Tongue (tissue), 2 donors: Measurements from ENCODE around the gene NR4A3. TPM values are rescaled to one million over a fixed set of nuclear protein-coding genes. Genes with fewer than 3 reads are reported as not detected.
"Not testable (repeated sequence)": the region's sequence is repeated elsewhere in the genome, so short reads cannot be mapped to it uniquely, and the experiment has no call there.

ENCODE experiments used
- DNase-seq: peaks from one replicate; pipeline ENCODE4 v3.0.0-alpha.2; 2015
- total RNA-seq: library from RNA; depleted of rRNA; stranded (reverse); fragments of >200 nt; gene quantifications from one replicate; pipeline ENCODE4 v1.2.3, GENCODE V29; 2014

NR4A3 gene
- 4.7 TPM for total RNA-seq

DNA sequence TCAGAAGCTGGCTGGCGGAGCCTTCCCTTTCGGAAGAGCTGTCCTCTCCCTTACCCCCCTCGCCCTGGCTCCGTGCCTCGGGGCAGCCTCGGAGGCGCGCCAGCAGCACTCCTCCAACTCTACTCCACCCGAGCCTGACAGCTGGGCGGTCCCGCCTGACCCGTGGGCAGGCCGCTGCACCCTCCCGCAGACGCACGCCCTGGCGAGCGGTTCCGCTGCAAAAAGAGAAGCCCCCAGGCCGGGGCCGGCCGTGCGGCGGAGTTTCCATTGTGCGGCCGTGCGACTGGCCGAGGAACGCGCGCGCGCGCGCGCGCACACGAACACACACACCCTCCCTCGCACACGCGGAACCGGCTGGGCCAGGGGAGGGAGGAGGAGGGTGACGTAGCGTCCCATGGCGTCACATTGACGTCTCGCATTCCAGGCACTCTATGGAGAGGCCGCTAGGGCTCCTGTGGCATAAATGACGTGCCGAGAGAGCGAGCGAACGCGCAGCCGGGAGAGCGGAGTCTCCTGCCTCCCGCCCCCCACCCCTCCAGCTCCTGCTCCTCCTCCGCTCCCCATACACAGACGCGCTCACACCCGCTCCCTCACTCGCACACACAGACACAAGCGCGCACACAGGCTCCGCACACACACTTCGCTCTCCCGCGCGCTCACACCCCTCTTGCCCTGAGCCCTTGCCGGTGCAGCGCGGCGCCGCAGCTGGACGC is at the start of gene NR4A3:
TSS of gene NR4A3 (plus strand) at position 490 of the 713 bp plus-strand sequence. CDS start 6,158 bp downstream, outside the sequence.
- peak; percentile 97 for DNase-seq

DNA sequence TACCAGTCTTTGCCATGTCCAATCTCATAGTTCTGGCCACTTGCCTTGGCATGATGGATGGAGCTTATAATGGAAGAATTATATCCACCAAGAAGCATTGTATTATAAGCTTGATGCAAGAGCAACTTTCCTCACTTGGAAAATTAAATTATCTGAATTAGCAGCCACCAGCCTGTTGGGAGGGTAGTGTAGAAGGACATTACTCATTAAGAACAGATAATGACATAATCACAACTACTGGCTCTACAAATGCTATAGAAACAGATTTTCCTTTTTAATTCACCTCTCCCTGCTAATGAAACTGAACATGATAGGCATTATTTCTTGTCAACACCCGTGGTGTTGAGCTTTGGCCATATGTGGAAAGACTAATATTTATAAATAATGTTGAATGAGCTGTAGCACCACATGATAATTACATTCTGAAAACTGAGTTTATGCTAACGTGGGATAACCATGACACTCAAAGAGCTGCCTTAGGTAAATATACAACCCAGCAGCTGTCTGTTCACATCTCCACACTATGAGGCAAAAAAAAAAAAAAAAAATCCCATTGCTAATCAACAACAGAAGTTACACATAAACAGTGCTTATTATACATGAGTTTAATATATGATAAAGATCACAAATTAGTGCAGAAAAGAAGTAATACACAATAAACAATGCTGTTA is 48.1 kb upstream of the NR4A3 start:
- no peak for DNase-seq

DNA sequence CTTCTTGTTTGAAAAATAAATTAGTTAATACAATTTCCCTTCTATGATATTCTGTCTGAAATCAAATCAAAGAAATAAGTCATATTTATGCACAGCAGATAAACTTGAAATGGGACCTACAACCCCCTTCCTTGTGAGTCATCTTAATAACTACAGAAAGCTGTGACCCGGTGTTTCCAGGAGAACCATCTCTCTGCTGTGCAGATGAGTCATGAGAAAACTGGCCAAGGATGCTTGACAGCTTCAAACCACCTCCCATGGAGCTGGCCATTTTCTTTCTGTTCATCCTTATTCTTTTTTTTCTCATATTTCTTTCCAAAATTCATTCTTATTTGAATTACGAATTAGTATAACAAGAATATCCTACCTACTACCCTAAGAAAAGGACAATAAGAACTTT is 43.4 kb upstream of the NR4A3 start:
- DNase-seq = no peak

DNA sequence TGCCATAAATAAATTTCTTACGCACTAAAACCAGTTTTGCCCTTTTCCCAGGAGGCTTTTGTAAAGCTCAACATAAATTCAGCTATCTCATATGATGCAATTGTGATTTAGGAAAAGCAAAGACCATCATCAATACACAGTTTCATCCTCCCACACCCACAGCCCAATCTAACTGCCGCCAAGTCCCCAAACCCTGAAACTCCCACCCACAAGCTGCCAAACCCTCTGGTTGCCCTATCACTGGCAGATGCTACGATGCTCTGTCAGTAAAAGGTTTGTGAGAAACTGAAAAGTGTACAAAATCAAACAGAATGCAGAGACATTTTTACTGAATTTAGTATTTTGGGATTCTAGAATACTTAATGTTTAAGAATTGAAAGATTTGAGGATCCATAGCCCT is 42.8 kb upstream of the NR4A3 start:
- DNase-seq = no peak

DNA sequence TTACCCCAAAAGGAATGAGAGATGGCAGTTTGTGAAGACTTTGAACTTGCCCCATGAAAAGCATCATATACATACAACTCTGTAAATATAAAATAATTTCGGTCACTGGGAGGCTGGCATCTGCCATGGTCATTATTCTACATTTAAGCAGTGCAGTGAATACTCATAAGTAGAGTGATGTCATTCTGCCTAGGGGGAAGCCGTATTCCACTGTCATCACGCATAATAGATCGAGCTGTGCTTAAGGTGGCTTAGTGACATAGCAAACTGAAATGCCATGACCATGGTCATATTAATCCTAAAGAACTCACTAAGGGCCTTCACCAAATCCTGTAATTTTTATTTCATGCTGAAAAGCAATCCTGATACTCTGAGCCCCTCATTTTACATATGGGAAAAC is 42.4 kb upstream of the NR4A3 start:
- no peak for DNase-seq

DNA sequence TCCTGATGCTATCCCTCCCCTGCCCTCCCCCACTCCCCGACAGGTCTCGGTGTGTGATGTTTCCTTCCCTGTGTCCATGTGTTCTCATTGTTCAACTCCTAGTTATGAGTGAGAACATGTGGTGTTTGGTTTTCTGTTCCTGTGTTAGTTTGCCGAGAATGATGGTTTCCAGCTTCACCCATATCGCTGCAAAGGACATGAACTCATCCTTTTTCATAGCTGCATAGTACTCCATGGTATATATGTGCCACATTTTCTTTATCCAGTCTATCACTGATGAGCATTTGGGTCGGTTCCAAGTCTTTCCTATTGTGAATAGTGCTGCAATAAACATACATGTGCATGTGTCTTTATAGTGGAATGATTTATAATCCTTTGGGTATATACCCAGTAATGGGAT is 39.3 kb upstream of the NR4A3 start:
- DNase-seq = not testable (repeated sequence)

DNA sequence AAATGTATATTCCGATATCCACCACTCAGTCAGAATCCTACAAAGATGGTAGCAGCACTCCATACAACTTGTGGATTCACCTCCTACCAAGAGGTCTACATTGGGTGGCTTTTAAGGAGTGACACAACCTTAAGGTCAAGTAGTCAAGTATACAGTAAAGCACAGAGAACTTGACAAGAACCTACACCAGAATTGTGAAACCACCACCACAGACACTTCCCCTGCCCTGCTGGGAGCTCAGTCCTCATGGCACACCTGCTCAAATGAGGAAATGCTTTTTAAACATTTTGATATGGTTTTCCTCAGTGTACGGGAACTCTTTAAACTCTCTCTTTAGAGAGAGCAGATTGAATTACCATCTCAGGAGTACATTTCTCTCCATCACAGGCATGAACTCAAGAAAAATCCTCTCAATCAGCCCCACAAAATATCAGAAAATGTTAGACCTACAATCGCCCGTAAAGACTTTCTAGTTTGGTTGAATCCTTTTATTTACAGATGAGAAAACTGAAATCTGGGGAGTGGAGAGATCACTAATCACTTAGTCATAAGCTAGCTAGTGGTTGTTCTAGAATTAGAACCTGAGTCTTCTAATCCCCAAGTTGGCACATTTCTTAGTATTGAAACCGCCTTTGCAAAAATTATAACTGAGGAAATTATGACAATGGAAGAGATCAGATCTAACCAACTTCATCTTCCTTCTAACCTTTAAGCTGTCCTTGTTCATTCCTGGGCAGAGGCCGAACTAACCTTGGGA is 38.5 kb upstream of the NR4A3 start:
- no peak for DNase-seq

DNA sequence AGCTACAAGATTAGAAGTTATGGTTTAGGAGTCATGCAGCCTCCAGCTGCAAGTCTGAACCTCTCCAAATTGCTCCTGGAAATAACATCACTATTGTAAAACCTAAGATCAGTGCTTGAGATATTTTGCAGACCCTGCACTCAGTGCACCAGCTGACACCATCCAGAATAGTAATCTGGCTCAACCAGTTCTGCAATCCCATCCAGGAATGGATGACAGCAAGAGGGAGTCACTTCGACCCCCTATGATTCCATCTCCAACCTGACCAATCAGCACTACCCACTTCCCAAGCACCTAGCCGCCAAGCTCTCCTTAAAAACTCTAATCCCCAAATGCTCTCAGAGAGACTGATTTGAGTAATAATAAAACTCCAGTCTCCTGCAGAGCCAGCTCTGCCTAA is 37.9 kb upstream of the NR4A3 start:
- DNase-seq = no peak

DNA sequence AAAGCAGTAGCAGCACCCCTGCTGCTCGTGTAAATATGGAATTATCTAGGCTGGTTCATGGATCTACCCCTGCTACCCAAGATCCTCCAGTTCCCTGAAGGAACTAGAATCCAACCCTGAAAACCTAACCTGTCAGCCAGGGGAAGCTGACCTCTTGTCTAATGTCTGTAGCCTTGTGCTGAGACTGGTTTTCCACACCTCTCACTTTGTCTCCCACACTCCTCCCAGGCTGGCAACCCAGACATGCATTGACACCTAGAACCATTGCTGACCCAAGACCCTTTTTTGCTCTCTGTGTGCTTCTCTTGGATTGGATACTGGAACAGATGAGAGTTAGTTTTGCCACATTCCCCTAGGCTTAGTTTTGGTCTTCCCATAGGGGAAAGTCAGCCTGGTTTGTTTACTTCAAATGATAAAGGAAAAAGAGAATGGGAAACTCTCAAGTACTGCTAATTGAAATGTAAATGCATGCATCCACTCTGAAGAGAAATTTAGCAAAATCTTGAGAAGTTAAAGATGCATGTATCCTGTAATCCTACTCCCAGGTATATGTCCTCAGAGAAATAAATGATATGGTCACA is 36.6 kb upstream of the NR4A3 start:
- DNase-seq = no peak

DNA sequence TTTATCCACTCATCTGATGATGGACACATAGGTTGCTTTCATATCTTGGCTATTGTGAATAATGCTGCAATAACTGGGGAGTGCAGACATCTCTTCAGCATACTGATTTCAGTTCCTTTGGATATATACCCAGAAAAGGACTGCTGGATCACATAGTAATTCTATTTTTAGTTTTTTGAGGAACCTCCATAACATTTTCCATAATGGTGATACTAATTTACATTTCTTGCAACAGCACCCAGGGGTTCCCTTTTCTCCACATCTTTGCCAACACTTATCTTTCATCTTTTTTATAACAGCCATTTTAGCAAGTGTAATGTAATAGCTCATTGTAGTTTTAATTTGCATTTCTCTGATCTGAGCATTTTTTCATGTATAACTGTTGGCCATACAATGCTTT is 34.1 kb upstream of the NR4A3 start:
- DNase-seq = no peak

DNA sequence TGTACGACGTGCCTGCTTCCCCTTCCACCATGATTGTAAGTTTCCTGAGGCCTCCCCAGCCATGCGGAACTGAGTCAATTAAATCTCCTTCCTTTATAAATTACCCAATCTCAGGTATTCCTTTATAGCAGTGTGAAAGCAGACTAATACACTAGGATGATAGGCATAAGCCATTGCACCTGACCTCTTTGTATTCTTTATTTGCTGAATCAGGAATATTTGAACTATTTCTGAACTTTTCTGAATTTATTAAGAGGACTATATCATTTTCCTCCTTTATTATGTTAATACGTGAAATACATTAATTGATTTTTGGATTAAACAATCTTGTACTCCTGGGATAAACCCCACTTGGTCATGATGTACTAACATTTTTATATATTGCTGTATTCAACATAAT is 28.2 kb upstream of the NR4A3 start:
- DNase-seq = no peak

DNA sequence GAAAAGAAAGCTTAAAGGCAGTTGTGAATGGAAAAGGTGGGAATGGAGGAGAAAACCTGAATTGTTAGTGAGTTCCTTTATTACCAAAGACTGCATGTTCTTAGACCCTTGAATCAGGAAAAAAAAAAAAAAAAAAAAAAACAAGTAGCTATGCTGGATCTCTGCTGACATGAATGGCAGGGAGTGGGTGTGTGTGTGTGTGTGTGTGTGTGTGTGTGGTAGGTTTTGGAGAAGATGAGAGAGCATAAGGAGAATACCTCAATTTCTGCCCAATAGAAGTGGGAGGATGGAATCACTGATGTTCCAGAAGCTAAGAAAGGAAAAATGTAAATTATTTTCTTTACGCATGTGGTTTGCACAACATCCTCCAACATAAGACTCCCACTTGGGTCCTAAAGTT is 25.5 kb upstream of the NR4A3 start:
- DNase-seq = no peak

DNA sequence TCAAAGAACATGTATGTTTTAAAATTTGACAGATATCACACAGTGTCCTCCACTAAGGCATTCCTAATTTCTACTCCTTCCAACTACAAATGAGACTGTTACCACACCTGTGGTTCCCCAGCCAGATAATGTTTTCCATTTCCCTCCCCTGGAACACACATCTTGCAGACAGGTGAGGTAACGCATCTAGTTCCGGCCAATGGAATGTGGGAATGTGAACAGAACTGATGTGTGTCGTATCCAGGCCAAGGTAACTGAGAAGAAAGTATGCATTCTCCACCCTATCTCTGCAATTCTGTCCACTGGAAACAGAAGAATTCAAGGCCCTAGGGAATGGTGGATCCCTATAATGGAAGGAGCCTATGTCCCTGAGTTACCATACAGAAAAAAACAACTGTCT is 19.9 kb upstream of the NR4A3 start:
- DNase-seq = no peak

DNA sequence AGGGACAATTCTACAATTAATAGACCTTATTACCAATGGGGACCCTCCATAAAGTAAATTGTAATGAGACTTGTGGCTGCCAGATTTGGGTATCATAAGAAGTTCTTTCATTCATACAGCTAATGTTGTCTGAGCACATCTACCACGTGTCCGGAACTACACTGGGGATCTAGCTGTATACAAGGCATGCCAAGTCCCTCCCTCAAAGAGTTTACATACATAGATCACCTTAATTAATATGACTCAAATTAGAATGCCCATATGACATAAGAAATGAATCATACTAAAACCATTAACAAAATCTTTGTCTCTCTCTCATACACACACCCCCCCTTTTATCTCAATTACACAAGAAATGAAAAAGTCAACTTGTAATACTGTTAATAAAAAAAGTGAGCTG is 18.0 kb upstream of the NR4A3 start:
- no peak for DNase-seq

DNA sequence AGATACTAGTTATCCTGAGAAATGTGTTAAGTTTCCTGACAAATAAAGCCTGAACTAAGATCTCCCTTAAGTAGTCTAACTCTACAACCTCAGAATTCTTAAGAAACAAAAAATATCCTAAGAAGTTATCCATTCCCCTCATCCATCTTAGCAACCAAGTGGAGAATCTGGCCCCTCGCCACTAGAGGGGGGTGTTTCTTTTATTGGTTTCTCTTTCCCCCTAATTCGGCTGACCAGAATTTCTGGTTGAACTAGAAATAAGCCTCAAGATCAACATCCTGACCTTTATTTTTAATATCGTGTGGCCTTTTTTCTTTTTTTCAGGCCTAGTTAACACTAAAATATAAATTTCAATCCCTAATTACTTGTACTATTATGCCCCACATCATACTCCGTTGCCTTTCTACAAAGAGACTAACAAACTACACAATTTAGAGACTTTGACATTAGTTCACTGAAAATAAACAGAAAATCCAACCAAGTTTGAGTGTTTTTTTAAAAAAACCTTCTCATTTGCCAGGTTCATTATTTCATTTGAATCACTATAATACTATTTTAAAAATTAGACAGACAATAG is 14.3 kb upstream of the NR4A3 start:
- DNase-seq = peak; percentile 86

DNA sequence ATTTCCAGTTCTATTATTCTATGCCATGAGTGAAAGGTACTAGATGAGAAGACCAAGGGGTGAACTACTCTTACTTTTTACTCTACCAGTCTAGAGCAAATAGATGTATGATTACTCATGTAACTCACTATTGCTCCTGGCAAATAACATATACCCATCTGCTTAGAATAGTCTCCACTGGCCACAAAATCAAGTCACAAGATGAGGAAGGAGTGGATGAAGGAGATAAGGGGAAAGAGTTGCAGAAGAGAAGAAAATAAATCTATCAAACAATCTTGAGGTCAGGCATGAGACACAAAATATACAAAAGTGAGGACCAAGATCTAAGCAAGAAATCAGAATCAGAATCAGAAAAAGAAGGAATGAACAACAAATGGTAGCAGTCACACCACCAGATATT is 13.7 kb upstream of the NR4A3 start:
- no peak for DNase-seq

DNA sequence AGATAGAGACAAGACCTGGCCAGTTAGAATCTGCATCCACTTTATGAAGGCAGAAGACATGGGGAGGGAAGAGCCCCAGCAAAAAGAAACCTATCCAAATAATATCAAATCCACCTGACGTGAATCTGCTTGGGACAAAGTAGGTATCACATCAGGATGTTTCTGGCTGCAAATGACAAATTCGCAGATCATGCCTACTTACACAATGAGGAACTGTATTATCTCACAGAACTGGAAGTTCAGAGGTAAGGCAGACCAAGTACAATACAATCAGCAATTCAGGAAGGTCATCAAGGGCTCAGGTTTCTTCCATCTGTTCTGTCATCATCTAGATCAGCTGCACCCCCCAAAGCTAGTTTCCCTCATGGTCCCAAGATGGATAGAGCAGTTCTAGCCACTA is 13.2 kb upstream of the NR4A3 start:
- DNase-seq = no peak

DNA sequence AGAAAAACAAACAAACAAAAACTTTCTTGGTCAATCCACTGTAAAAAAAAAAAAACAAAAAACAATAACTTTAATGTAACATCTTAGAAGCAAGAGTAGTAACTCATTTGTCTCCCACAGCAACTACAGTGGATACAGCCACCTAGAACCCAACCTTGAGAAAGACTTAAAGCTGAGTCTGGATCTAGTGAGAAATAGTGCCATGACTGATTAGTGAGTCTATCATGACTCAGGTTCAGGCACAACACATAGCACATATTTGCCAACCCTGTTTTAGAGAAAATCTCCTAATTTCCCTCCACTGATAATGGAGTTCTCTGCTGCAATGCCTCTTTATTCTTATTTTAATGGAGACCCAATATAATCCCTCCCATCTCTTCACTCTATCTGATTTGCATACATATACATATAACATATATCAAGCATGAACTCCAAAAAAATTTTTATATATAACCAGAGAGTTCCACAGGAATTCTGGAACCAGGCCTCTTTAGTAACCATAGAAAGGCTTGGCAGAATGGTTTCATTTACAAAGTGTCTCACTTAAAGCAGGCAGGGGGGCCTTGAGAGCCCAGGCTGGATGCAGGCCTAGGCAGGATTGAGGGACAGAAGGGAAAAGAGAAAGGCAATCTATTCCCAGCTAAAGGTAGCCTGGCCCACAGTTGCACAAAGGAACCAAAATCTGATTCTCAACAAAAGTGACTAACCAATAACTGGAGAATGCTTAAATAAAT is 11.9 kb upstream of the NR4A3 start:
- DNase-seq = no peak

DNA sequence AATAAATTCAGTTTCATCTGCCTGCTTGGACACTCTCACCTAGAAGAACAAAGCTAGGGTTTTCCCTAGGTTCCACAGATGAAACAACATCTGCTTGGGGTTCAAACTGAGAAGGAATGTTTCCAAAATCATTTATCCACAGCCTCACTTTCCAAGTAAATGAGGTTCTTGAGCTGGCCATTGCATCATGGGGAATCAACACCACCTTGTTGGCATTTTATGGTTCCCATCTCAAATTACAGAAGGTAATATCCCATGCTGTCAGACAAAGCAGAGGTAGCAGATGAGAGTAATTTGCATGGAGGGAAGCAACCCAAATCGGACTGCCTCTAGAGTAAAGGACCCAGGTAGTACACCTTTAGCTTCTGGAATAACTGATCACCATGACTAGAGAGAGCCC is 10.5 kb upstream of the NR4A3 start:
- DNase-seq = no peak

DNA sequence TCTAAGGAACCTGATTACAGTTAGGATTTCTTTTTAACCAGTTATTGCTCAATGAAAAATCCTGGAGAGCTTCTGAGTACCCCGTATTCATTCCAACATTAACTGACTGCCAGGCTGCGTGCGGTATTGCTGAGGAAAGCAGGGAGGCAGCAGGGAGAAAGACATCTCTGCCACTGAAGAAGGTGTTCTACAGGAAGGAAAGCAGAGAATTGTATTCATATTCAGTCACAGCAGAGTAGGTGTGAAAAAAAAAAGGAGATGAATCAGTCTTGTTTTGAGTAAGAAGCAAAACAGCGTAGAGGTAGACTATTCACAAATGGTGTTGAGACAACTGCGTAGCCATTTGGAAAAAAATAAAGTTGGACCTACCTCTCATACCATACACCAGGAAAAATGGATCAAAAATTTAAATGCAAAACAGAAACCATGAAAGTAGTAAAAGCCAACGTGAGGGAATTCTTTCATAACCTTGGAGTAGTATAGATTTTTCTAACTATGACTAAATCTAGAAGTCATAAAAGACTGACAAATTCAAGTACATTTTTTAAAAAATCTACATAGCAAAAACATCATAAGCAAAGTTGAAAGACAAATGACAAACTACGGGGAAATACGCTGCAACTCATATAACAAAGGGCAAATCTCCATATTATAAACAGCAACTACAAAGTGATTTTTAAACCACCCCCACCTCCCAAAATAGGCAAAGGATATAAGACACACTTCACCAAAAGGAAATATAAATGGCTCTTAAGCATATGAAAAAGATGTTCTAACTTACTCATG is 9.9 kb upstream of the NR4A3 start:
- no peak for DNase-seq

DNA sequence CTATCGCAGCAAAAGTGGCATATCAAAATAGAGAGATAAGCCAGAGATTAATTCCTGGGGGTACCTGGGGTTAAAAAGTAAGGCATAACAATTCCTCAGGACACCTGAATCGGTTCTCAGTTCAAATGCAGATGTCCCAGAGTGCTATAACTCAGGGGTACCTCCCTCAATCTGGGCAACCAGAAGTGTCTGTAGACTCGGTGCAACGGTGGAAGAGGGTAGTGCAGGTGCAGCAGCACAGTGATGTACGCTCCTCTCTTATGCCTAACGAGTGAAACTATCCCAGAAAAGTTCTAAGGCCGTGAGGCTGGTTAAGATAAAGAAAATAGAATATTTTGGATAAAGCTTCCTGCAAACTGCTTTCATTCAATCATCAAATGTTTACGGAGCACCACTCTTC is 7.9 kb upstream of the NR4A3 start:
- DNase-seq = no peak
